Left ventricle myocardium inferior (tissue), 1 donor: Measurements from ENCODE around the gene G3BP1. TPM values are rescaled to one million over a fixed set of nuclear protein-coding genes. Genes with fewer than 3 reads are reported as not detected.
"Not testable (repeated sequence)": the region's sequence is repeated elsewhere in the genome, so short reads cannot be mapped to it uniquely, and the experiment has no call there.

Experiments
- DNase-seq: peaks from one replicate; pipeline ENCODE4 v3.0.0-alpha.2; 2020
- H3K27ac ChIP-seq: fragments of 200-600 bp; replicated peaks from 2 replicates; pipeline ENCODE4 v1.8.0; 2021
- H3K27me3 ChIP-seq: fragments of 200-600 bp; 2 replicates; pipeline ENCODE4 v1.8.0; 2021; ENCODE audit warnings: low read depth
- H3K36me3 ChIP-seq: fragments of 200-600 bp; 2 replicates; pipeline ENCODE4 v1.8.0; 2021
- H3K4me1 ChIP-seq: fragments of 200-600 bp; 2 replicates; pipeline ENCODE4 v1.8.0; 2021
- H3K4me3 ChIP-seq: fragments of 200-600 bp; 2 replicates; pipeline ENCODE4 v1.8.0; 2021; ENCODE audit warnings: mild to moderate bottlenecking, moderate library complexity
- H3K9me3 ChIP-seq: fragments of 200-600 bp; replicated peaks from 2 replicates; pipeline ENCODE4 v1.8.0; 2021
- intact Hi-C: fragments of 100-400 bp; cut with micrococcal nuclease; formaldehyde crosslinking; loops from one replicate; pipeline ENCODE4 v1.11.0; 2022
- long read RNA-seq: library from polyadenylated mRNA; unstranded; transcript quantifications from one replicate; pipeline ENCODE4 v2.0.0, GENCODE V29; 2021
- total RNA-seq: library from RNA; stranded (reverse); fragmentation: NEBNext Ultra II Directional; extraction: Animal tissue kit (Norgen Biotek cat#: 25700); gene quantifications from one replicate; pipeline ENCODE4 v1.2.1, GENCODE V29; 2021
- TF ChIP-seq, protein P1 (sequence below): fragments of 200-600 bp; IDR thresholded peaks from 2 replicates; pipeline ENCODE4 v1.8.0; 2021; ENCODE audit warnings: antibody characterized with exemption, mild to moderate bottlenecking, borderline replicate concordance
- donor health status: DM: no; HTN: yes; CAD: no; lungs with severe emphysema.

The G3BP1 gene
- total RNA-seq = 95.0 TPM
- long read RNA-seq, full-length matches to known transcripts = 107 of 130 reads
- long read RNA-seq, partial matches to known transcripts = 11 of 130 reads
- long read RNA-seq, other reads (novel, unspliced or antisense) = 12 of 130 reads

GRCh38 chr5:151771259-151772028, at the start of gene G3BP1:
TSS of gene G3BP1 (plus strand) at chr5:151771954. CDS start at chr5:151786621, 14,667 bp downstream.
- H3K9me3 ChIP-seq = no peaks in the 10 kb centered on the region
- TF ChIP-seq, protein P1, sequence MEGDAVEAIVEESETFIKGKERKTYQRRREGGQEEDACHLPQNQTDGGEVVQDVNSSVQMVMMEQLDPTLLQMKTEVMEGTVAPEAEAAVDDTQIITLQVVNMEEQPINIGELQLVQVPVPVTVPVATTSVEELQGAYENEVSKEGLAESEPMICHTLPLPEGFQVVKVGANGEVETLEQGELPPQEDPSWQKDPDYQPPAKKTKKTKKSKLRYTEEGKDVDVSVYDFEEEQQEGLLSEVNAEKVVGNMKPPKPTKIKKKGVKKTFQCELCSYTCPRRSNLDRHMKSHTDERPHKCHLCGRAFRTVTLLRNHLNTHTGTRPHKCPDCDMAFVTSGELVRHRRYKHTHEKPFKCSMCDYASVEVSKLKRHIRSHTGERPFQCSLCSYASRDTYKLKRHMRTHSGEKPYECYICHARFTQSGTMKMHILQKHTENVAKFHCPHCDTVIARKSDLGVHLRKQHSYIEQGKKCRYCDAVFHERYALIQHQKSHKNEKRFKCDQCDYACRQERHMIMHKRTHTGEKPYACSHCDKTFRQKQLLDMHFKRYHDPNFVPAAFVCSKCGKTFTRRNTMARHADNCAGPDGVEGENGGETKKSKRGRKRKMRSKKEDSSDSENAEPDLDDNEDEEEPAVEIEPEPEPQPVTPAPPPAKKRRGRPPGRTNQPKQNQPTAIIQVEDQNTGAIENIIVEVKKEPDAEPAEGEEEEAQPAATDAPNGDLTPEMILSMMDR = peak; percentile 72
- intact Hi-C loops = no loop called here
- H3K27ac ChIP-seq = peak within 1 kb of the TSS; percentile 99
- H3K27me3 ChIP-seq = no peaks in the 10 kb centered on the region
- H3K4me1 ChIP-seq = peaks cover 58% of the 10 kb centered on the region
- peak within 1 kb of the TSS; percentile 88 for H3K4me3 ChIP-seq
- DNase-seq = peak; percentile 100
- H3K36me3 ChIP-seq = no peaks in the 10 kb centered on the region

DNA sequence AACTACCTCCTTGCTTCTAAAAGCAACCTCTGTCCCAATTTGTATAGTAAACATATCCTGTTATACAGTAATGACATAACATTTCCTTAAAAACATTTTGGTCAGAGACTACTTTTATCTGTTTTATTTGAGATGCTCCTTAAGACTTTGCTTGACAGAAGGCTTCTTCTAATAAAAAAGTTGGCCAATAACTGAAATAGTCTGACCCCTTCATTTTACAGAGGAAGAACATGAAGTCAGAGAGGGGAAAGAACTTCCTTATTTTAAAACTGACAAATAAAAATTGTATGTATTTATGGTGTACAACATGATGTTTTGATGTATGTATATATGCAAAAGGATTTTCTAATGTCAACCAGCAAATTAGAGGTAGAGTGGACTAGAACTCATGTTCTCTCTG, 49.2 kb upstream of the G3BP1 start:
- DNase-seq = no peak
- TF ChIP-seq, protein P1 = no peak
- Histone ChIP-seq H3K27me3 (no peaks in the 10 kb centered on the region), H3K36me3 (no peaks in the 10 kb centered on the region), H3K4me3 (no peak overlapping the region), H3K4me1 (peaks cover 16% of the 10 kb centered on the region), H3K9me3 (no peaks in the 10 kb centered on the region), H3K27ac (no peak overlapping the region)
- intact Hi-C loops = no loop called here

GRCh38 chr5:151724360-151724759, 47.4 kb upstream of the G3BP1 start:
- H3K27ac ChIP-seq = no peak overlapping the region

DNA sequence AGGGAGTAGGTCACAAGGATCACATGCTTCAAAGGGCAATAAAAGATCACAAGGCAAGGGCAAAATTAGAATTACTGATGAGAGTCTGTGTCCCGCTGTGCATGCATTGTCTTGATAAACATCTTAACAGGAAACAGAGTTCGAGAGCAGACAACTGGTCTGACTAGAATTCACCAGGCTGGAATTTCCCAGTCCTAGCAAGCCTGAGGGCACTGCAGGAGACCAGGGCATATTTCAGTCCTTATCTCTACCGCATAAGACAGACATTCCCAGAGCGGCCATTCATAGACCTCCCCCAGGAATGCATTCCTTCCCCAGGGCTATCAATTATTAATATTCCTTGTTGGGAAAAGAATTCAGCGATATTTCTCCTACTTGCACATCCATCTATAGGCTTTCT, 42.2 kb upstream of the G3BP1 start:
- intact Hi-C loops, H3K27ac ChIP-seq, H3K4me3 ChIP-seq, H3K36me3 ChIP-seq, DNase-seq, H3K4me1 ChIP-seq, H3K27me3 ChIP-seq: not testable (repeated sequence)
- peaks cover 14% of the 10 kb centered on the region for H3K9me3 ChIP-seq

More at GRCh38 chr5:151724360-151724759, 47.4 kb upstream of the G3BP1 start:
- DNase-seq = no peak
- Histone ChIP-seq H3K4me1 (no peaks in the 10 kb centered on the region), H3K4me3 (no peak overlapping the region), H3K27me3 (no peaks in the 10 kb centered on the region), H3K9me3 (peaks cover 2% of the 10 kb centered on the region), H3K36me3 (no peaks in the 10 kb centered on the region)
- intact Hi-C loops = no loop called here
- TF ChIP-seq, protein P1 = no peak

- no peaks in the 10 kb centered on the region for H3K4me1 ChIP-seq
- peaks cover 14% of the 10 kb centered on the region for H3K9me3 ChIP-seq
- no peak overlapping the region for H3K27ac ChIP-seq
- no peaks in the 10 kb centered on the region for H3K27me3 ChIP-seq
- intact Hi-C loops = no loop called here
- peaks cover 8% of the 10 kb centered on the region for H3K36me3 ChIP-seq
- no peak overlapping the region for H3K4me3 ChIP-seq
- TF ChIP-seq, protein P1 = no peak
- DNase-seq = no peak
Measured at GRCh38 chr5:151730381-151730780, 41.4 kb upstream of the G3BP1 start.

- Histone ChIP-seq H3K27ac (no peak overlapping the region), H3K27me3 (no peaks in the 10 kb centered on the region), H3K4me1 (peaks cover 4% of the 10 kb centered on the region), H3K9me3 (peaks cover 14% of the 10 kb centered on the region), H3K4me3 (no peak overlapping the region), H3K36me3 (peaks cover 8% of the 10 kb centered on the region)
- intact Hi-C loops = no loop called here
- TF ChIP-seq, protein P1 = no peak
- no peak for DNase-seq
Measured at GRCh38 chr5:151733358-151734063, 38.2 kb upstream of the G3BP1 start.
